BLaER1 (cell line): ENCODE results near the gene FAM124B.

Experiments
- H3K27ac ChIP-seq: shearing (Covaris generic); formaldehyde crosslinking; 2 replicates; pipeline ENCODE4 v1.8.1; 2022
- H3K27me3 ChIP-seq: shearing (Covaris generic); formaldehyde crosslinking; 2 replicates; pipeline ENCODE4 v1.8.1; 2022
- H3K36me3 ChIP-seq: shearing (Covaris generic); formaldehyde crosslinking; 2 replicates; pipeline ENCODE4 v1.8.1; 2022
- H3K4me1 ChIP-seq: shearing (Covaris generic); formaldehyde crosslinking; 2 replicates; pipeline ENCODE4 v1.8.1; 2022
- H3K4me2 ChIP-seq: shearing (Covaris generic); formaldehyde crosslinking; 2 replicates; pipeline ENCODE4 v1.8.1; 2022
- H3K4me3 ChIP-seq: shearing (Covaris generic); formaldehyde crosslinking; 2 replicates; pipeline ENCODE4 v1.8.1; 2022
- H3K9ac ChIP-seq: shearing (Covaris generic); formaldehyde crosslinking; 2 replicates; pipeline ENCODE4 v1.8.1; 2022
- H3K9me3 ChIP-seq: shearing (Covaris generic); formaldehyde crosslinking; 2 replicates; pipeline ENCODE4 v1.8.1; 2022
- H4K20me1 ChIP-seq: shearing (Covaris generic); formaldehyde crosslinking; 2 replicates; pipeline ENCODE4 v1.8.1; 2022
- Cebpa-rat ChIP-seq: shearing (Covaris generic); IDR thresholded peaks from 2 replicates; pipeline ENCODE4 v1.8.1; 2022

FAM124B gene

DNA sequence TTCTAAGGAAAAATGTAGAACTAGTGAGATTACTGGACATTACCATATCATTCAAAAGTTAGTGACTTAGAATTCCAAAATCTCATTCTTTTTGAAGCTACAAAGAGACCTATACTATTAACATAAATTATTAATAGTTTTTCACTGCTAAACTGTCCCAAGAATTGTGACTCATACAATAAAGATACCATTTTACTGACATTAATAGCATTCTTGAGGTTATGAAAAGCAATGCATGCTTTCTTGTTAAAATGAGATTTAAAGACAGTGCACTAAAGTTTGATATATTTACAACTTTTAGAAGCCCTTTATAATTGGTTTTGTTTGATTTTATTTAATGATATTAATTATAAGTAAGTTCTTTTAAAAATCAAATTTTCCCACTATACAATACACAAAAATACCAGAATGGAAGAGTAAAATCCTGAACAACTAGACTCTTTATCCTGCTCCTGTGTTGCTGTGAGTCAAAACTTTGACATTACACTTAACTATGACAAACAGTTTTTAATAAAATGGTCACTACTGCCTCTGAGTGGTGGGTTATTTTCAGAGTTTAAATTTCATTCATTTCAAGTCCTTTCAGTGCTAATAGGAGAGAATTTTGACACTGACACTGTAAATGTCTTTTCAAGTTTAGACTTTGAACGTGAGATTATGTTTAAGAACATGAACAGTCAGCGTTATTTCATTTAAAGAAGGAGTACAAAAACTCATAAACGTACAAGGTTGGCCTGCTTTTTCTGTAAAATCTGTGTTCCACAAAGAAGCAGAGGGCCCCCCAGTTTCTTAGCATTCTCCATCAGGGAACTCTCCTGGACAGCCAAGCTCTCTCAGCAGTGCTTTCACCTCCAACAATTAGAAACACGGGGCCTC is 54.5 kb downstream of the FAM124B start:
- no peak for TF ChIP-seq Cebpa-rat
- Histone ChIP-seq H3K9me3 (peaks cover 14% of the 10 kb centered on the region), H3K4me3 (no peak overlapping the region), H3K4me2 (no peak overlapping the region), H3K4me1 (no peaks in the 10 kb centered on the region), H3K27ac (no peak overlapping the region), H3K27me3 (no peaks in the 10 kb centered on the region), H3K36me3 (no peaks in the 10 kb centered on the region), H4K20me1 (no peaks in the 10 kb centered on the region), H3K9ac (no peak overlapping the region)

DNA sequence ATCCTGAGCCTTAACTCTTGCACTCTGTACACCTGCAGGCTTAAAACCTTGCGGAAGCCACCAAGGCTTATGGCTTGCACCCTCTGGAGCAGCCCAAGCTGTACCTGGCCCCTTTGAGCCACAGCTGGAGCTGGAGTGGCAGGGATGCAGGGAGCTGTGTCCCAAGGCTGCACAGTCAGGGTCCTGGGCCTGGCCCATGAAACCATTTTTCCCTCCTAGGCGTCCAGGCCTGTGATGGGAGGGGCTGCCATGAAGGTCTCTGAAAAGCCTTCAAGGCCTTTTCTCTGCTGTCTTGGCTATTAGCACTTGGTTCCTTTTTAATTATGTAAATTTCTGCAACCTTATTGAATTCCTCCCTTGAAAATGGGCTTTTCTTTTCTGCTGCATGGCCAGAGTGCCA is 56.4 kb downstream of the FAM124B start:
- H3K4me3 ChIP-seq = no peak overlapping the region
- no peak overlapping the region for H3K9ac ChIP-seq
- no peak overlapping the region for H3K27ac ChIP-seq
- H3K4me2 ChIP-seq = no peak overlapping the region
- TF ChIP-seq Cebpa-rat = no peak
- no peaks in the 10 kb centered on the region for H3K27me3 ChIP-seq
- H3K4me1 ChIP-seq = no peaks in the 10 kb centered on the region
- H3K36me3 ChIP-seq = no peaks in the 10 kb centered on the region
- H3K9me3 ChIP-seq = peaks cover 14% of the 10 kb centered on the region
- no peaks in the 10 kb centered on the region for H4K20me1 ChIP-seq

DNA sequence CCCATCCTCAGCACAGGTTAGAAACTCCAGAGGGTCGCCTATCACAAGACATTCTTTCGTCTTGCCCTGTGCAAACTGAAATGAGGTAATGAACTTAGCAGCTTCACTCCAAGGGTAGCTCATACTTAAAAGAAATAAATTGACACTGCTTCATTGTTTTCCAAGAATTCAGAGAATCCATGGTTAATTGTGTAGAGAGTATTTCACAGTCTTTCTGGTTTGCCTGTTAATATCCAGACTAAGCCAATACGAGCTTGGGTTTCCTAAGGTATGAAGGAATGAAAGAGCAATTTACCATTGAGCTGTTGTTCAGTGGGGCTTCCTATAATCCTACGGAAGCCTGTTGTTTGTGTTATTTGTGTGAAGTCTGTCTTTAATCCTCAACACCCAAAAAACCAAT is 58.7 kb downstream of the FAM124B start:
- Histone ChIP-seq H4K20me1 (no peaks in the 10 kb centered on the region), H3K36me3 (no peaks in the 10 kb centered on the region), H3K4me2 (no peak overlapping the region), H3K4me1 (no peaks in the 10 kb centered on the region), H3K27ac (no peak overlapping the region), H3K27me3 (no peaks in the 10 kb centered on the region), H3K4me3 (no peak overlapping the region), H3K9ac (no peak overlapping the region), H3K9me3 (peaks cover 14% of the 10 kb centered on the region)
- TF ChIP-seq Cebpa-rat = no peak

DNA sequence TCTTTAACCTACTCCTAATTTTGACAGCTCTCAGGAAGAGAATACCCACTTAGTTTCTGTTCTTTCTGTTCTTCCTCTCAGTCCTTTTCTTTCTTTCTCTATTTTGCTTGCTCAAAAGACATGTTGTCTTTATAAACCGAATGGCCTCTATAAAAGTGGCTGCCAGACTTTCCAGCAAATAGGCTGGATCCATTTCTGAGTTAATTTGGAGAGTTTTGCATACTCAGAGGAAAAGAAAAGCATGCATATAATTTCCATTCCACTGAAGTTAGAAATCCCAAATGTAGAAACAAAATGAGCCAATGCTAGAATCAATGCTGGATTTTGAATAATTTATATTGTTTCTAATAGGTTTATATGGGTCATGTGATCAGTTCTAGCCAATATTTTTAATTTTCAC is 65.9 kb downstream of the FAM124B start:
- H3K4me2 ChIP-seq = no peak overlapping the region
- no peaks in the 10 kb centered on the region for H3K36me3 ChIP-seq
- H3K9me3 ChIP-seq = no peaks in the 10 kb centered on the region
- H3K27me3 ChIP-seq = no peaks in the 10 kb centered on the region
- H3K9ac ChIP-seq = no peak overlapping the region
- no peak overlapping the region for H3K4me3 ChIP-seq
- H3K4me1 ChIP-seq = no peaks in the 10 kb centered on the region
- no peaks in the 10 kb centered on the region for H4K20me1 ChIP-seq
- TF ChIP-seq Cebpa-rat = no peak
- no peak overlapping the region for H3K27ac ChIP-seq

GRCh38 chr2:224334726-224335125 is 67.2 kb downstream of the FAM124B start:
- TF ChIP-seq Cebpa-rat = no peak
- Histone ChIP-seq H3K9ac (no peak overlapping the region), H3K36me3 (no peaks in the 10 kb centered on the region), H4K20me1 (no peaks in the 10 kb centered on the region), H3K4me2 (no peak overlapping the region), H3K4me3 (no peak overlapping the region), H3K27me3 (no peaks in the 10 kb centered on the region), H3K27ac (no peak overlapping the region), H3K4me1 (no peaks in the 10 kb centered on the region), H3K9me3 (no peaks in the 10 kb centered on the region)

- H3K4me3 ChIP-seq = no peak overlapping the region
- no peaks in the 10 kb centered on the region for H3K36me3 ChIP-seq
- H4K20me1 ChIP-seq = no peaks in the 10 kb centered on the region
- H3K4me1 ChIP-seq = no peaks in the 10 kb centered on the region
- H3K9me3 ChIP-seq = no peaks in the 10 kb centered on the region
- TF ChIP-seq Cebpa-rat = no peak
- H3K4me2 ChIP-seq = no peak overlapping the region
- H3K27me3 ChIP-seq = no peaks in the 10 kb centered on the region
- no peak overlapping the region for H3K27ac ChIP-seq
- no peak overlapping the region for H3K9ac ChIP-seq
These were observed 68.0 kb downstream of the FAM124B start for GRCh38 chr2:224333726-224334482.

DNA sequence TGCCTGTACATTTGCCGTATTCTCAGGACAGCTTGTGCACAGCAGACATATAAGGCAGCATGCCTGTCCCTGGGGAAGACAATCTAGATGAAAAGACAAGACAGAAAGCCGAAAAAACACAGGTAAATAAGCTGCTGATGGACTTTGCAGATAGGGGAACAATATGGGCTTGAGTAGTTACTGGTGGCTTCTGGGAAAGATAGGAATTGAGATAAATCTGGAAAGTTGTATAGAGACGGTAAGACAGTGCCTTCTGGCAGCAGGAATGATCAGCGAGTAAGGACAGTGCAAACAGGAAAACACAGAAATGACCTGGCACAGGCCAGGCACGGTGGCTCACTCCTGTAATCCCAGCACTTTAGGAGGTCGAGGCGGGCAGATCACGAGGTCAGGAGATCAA is 70.2 kb downstream of the FAM124B start:
- H3K9ac ChIP-seq = no peak overlapping the region
- H3K4me1 ChIP-seq = no peaks in the 10 kb centered on the region
- H3K4me3 ChIP-seq = no peak overlapping the region
- H3K4me2 ChIP-seq = no peak overlapping the region
- H3K36me3 ChIP-seq = no peaks in the 10 kb centered on the region
- H3K9me3 ChIP-seq = no peaks in the 10 kb centered on the region
- H3K27ac ChIP-seq = no peak overlapping the region
- H3K27me3 ChIP-seq = no peaks in the 10 kb centered on the region
- no peaks in the 10 kb centered on the region for H4K20me1 ChIP-seq
- no peak for TF ChIP-seq Cebpa-rat

GRCh38 chr2:224328798-224329197 is 73.1 kb downstream of the FAM124B start:
- Histone ChIP-seq H3K4me2 (no peak overlapping the region), H3K27ac (no peak overlapping the region), H3K9ac (no peak overlapping the region), H3K4me1 (no peaks in the 10 kb centered on the region), H3K9me3 (no peaks in the 10 kb centered on the region), H3K4me3 (no peak overlapping the region), H4K20me1 (no peaks in the 10 kb centered on the region), H3K36me3 (no peaks in the 10 kb centered on the region), H3K27me3 (no peaks in the 10 kb centered on the region)
- no peak for TF ChIP-seq Cebpa-rat
